ENCODE data around the gene CCDC3.

Gene CCDC3

GRCh38 chr10:12909182-12909835 is 92.2 kb downstream of the CCDC3 start:
- no peaks in the 10 kb centered on the region; the same call in 1 of the 2 replicates for H3K9me3 ChIP-seq (ENCODE audit: control insufficient read depth, insufficient read depth, low read depth, low read length)
- no peak overlapping the region for H3K9ac ChIP-seq (ENCODE audit: low read length)
- H3K27ac ChIP-seq (ENCODE audit: low read depth, low read length), result no peak overlapping the region
- no peak overlapping the region for H3K4me3 ChIP-seq (ENCODE audit: low read depth, low read length)
- no peaks in the 10 kb centered on the region for H3K36me3 ChIP-seq (ENCODE audit: control insufficient read depth, insufficient read depth, low read length)
- H3K27me3 ChIP-seq (ENCODE audit: control insufficient read depth, insufficient read depth, low read length), result no peaks in the 10 kb centered on the region
- no peaks in the 10 kb centered on the region for H3K4me1 ChIP-seq (ENCODE audit: control insufficient read depth, insufficient read depth, low read length)

- Histone ChIP-seq H3K27ac (ENCODE audit: low read depth, low read length) (no peak overlapping the region), H3K27me3 (ENCODE audit: control insufficient read depth, insufficient read depth, low read length) (no peaks in the 10 kb centered on the region), H3K9ac (ENCODE audit: low read length) (no peak overlapping the region), H3K4me1 (ENCODE audit: control insufficient read depth, insufficient read depth, low read length) (no peaks in the 10 kb centered on the region), H3K36me3 (ENCODE audit: control insufficient read depth, insufficient read depth, low read length) (no peaks in the 10 kb centered on the region), H3K4me3 (ENCODE audit: low read depth, low read length) (no peak overlapping the region), H3K9me3 (ENCODE audit: control insufficient read depth, insufficient read depth, low read depth, low read length) (no peaks in the 10 kb centered on the region; the same call in 1 of the 2 replicates)
Observed at GRCh38 chr10:12908773-12909172, 92.7 kb downstream of the CCDC3 start.

GRCh38 chr10:12907656-12908055 is 93.9 kb downstream of the CCDC3 start:
- no peaks in the 10 kb centered on the region for H3K4me1 ChIP-seq (ENCODE audit: control insufficient read depth, insufficient read depth, low read length)
- no peak overlapping the region for H3K9ac ChIP-seq (ENCODE audit: low read length)
- H3K4me3 ChIP-seq (ENCODE audit: low read depth, low read length), result no peak overlapping the region
- no peaks in the 10 kb centered on the region; the same call in 1 of the 2 replicates for H3K9me3 ChIP-seq (ENCODE audit: control insufficient read depth, insufficient read depth, low read depth, low read length)
- no peaks in the 10 kb centered on the region for H3K36me3 ChIP-seq (ENCODE audit: control insufficient read depth, insufficient read depth, low read length)
- no peak overlapping the region for H3K27ac ChIP-seq (ENCODE audit: low read depth, low read length)
- no peaks in the 10 kb centered on the region for H3K27me3 ChIP-seq (ENCODE audit: control insufficient read depth, insufficient read depth, low read length)

GRCh38 chr10:12906051-12906541 is 95.4 kb downstream of the CCDC3 start:
- no peak overlapping the region for H3K4me3 ChIP-seq (ENCODE audit: low read depth, low read length)
- H3K27ac ChIP-seq (ENCODE audit: low read depth, low read length), result no peak overlapping the region
- no peaks in the 10 kb centered on the region for H3K27me3 ChIP-seq (ENCODE audit: control insufficient read depth, insufficient read depth, low read length)
- H3K4me1 ChIP-seq (ENCODE audit: control insufficient read depth, insufficient read depth, low read length), result no peaks in the 10 kb centered on the region
- H3K9me3 ChIP-seq (ENCODE audit: control insufficient read depth, insufficient read depth, low read depth, low read length), result no peaks in the 10 kb centered on the region
- no peaks in the 10 kb centered on the region for H3K36me3 ChIP-seq (ENCODE audit: control insufficient read depth, insufficient read depth, low read length)
- H3K9ac ChIP-seq (ENCODE audit: low read length), result no peak overlapping the region

- H3K27ac ChIP-seq (ENCODE audit: low read depth, low read length), result no peak overlapping the region
Observed at GRCh38 chr10:12905067-12905466, 96.4 kb downstream of the CCDC3 start.

GRCh38 chr10:12902851-12903358 is 98.6 kb downstream of the CCDC3 start:
- Histone ChIP-seq H3K27me3 (ENCODE audit: control insufficient read depth, insufficient read depth, low read length) (no peaks in the 10 kb centered on the region), H3K4me1 (ENCODE audit: control insufficient read depth, insufficient read depth, low read length) (no peaks in the 10 kb centered on the region), H3K36me3 (ENCODE audit: control insufficient read depth, insufficient read depth, low read length) (no peaks in the 10 kb centered on the region), H3K4me3 (ENCODE audit: low read depth, low read length) (no peak overlapping the region), H3K9me3 (ENCODE audit: control insufficient read depth, insufficient read depth, low read depth, low read length) (no peaks in the 10 kb centered on the region), H3K9ac (ENCODE audit: low read length) (no peak overlapping the region), H3K27ac (ENCODE audit: low read depth, low read length) (no peak overlapping the region)

More at GRCh38 chr10:12905067-12905466, 96.4 kb downstream of the CCDC3 start:
- H3K9me3 ChIP-seq (ENCODE audit: control insufficient read depth, insufficient read depth, low read depth, low read length), result no peaks in the 10 kb centered on the region
- H3K27me3 ChIP-seq (ENCODE audit: control insufficient read depth, insufficient read depth, low read length), result no peaks in the 10 kb centered on the region
- no peaks in the 10 kb centered on the region for H3K4me1 ChIP-seq (ENCODE audit: control insufficient read depth, insufficient read depth, low read length)
- H3K36me3 ChIP-seq (ENCODE audit: control insufficient read depth, insufficient read depth, low read length), result no peaks in the 10 kb centered on the region
- H3K9ac ChIP-seq (ENCODE audit: low read length), result no peak overlapping the region
- no peak overlapping the region for H3K4me3 ChIP-seq (ENCODE audit: low read depth, low read length)

GRCh38 chr10:12902135-12902572 is 99.4 kb downstream of the CCDC3 start:
- Histone ChIP-seq H3K4me1 (ENCODE audit: control insufficient read depth, insufficient read depth, low read length) (no peaks in the 10 kb centered on the region), H3K4me3 (ENCODE audit: low read depth, low read length) (no peak overlapping the region), H3K36me3 (ENCODE audit: control insufficient read depth, insufficient read depth, low read length) (no peaks in the 10 kb centered on the region), H3K27me3 (ENCODE audit: control insufficient read depth, insufficient read depth, low read length) (no peaks in the 10 kb centered on the region), H3K9ac (ENCODE audit: low read length) (no peak overlapping the region), H3K27ac (ENCODE audit: low read depth, low read length) (no peak overlapping the region), H3K9me3 (ENCODE audit: control insufficient read depth, insufficient read depth, low read depth, low read length) (no peaks in the 10 kb centered on the region)

GRCh38 chr10:12899546-12899945 is 102.0 kb downstream of the CCDC3 start:
- Histone ChIP-seq H3K4me3 (ENCODE audit: low read depth, low read length) (no peak overlapping the region), H3K36me3 (ENCODE audit: control insufficient read depth, insufficient read depth, low read length) (no peaks in the 10 kb centered on the region), H3K27me3 (ENCODE audit: control insufficient read depth, insufficient read depth, low read length) (no peaks in the 10 kb centered on the region), H3K9ac (ENCODE audit: low read length) (no peak overlapping the region), H3K9me3 (ENCODE audit: control insufficient read depth, insufficient read depth, low read depth, low read length) (no peaks in the 10 kb centered on the region), H3K4me1 (ENCODE audit: control insufficient read depth, insufficient read depth, low read length) (no peaks in the 10 kb centered on the region), H3K27ac (ENCODE audit: low read depth, low read length) (no peak overlapping the region)

GRCh38 chr10:12898271-12898670 is 103.2 kb downstream of the CCDC3 start:
- Histone ChIP-seq H3K27me3 (ENCODE audit: control insufficient read depth, insufficient read depth, low read length) (no peaks in the 10 kb centered on the region), H3K4me3 (ENCODE audit: low read depth, low read length) (no peak overlapping the region), H3K4me1 (ENCODE audit: control insufficient read depth, insufficient read depth, low read length) (no peaks in the 10 kb centered on the region), H3K36me3 (ENCODE audit: control insufficient read depth, insufficient read depth, low read length) (no peaks in the 10 kb centered on the region), H3K27ac (ENCODE audit: low read depth, low read length) (no peak overlapping the region), H3K9me3 (ENCODE audit: control insufficient read depth, insufficient read depth, low read depth, low read length) (0 out of 2 replicates have a peak, but pooled peaks cover 4% of the 10 kb centered on the region), H3K9ac (ENCODE audit: low read length) (no peak overlapping the region)

GRCh38 chr10:12897278-12897677 is 104.2 kb downstream of the CCDC3 start:
- no peak overlapping the region for H3K9ac ChIP-seq (ENCODE audit: low read length)

GRCh38 chr10:12896251-12896650 is 105.3 kb downstream of the CCDC3 start:
- Histone ChIP-seq H3K4me3 (ENCODE audit: low read depth, low read length) (no peak overlapping the region), H3K4me1 (ENCODE audit: control insufficient read depth, insufficient read depth, low read length) (no peaks in the 10 kb centered on the region), H3K27me3 (ENCODE audit: control insufficient read depth, insufficient read depth, low read length) (no peaks in the 10 kb centered on the region), H3K9me3 (ENCODE audit: control insufficient read depth, insufficient read depth, low read depth, low read length) (0 out of 2 replicates have a peak, but pooled peaks cover 4% of the 10 kb centered on the region), H3K27ac (ENCODE audit: low read depth, low read length) (no peak overlapping the region), H3K9ac (ENCODE audit: low read length) (no peak overlapping the region), H3K36me3 (ENCODE audit: control insufficient read depth, insufficient read depth, low read length) (no peaks in the 10 kb centered on the region)

More at GRCh38 chr10:12897278-12897677, 104.2 kb downstream of the CCDC3 start:
- Histone ChIP-seq H3K4me1 (ENCODE audit: control insufficient read depth, insufficient read depth, low read length) (no peaks in the 10 kb centered on the region), H3K27me3 (ENCODE audit: control insufficient read depth, insufficient read depth, low read length) (no peaks in the 10 kb centered on the region), H3K9me3 (ENCODE audit: control insufficient read depth, insufficient read depth, low read depth, low read length) (0 out of 2 replicates have a peak, but pooled peaks cover 4% of the 10 kb centered on the region), H3K27ac (ENCODE audit: low read depth, low read length) (no peak overlapping the region), H3K36me3 (ENCODE audit: control insufficient read depth, insufficient read depth, low read length) (no peaks in the 10 kb centered on the region), H3K4me3 (ENCODE audit: low read depth, low read length) (no peak overlapping the region)
